NCI-H345 treated with DMSO at 0.1 percent for 48 hours (cell line): ENCODE measurements around the gene KTN1.

Source experiments
- DNase-seq: peaks from one replicate; lab custom pipeline; 2025; ENCODE audit not compliant: unreplicated experiment; lab: John Stamatoyannopoulos, UW

KTN1 gene

DNA sequence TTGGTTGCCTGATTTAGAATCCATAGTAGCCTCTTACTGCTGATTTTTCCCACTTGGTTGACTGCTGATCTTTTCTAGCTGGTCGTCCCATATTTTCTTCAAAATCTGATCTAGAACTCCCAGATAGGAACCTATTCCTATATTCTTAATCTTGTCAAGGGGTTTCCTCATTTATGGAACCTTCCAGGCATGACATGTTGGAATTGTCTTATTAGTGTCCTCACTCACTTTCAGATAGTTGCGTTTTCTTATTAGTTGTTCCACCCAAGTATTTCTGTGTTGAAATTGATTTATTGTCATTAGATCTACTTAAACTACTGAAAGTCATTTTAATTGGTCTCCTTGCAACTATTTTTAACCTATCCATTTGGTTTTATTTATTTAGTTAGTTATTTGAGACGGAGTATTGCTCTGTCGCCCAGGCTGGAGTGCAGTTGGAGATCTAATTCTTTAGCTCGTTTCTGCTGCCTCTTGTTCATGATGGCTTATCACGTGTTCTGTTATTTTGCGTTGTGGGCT lies 25.0 kb downstream of the KTN1 start:
- no peak for DNase-seq

- DNase-seq: no peak
Observed at GRCh38 chr14:55605793-55606192, 25.8 kb downstream of the KTN1 start.

- DNase-seq: no peak
Observed at GRCh38 chr14:55607386-55607785, 27.4 kb downstream of the KTN1 start.

DNA sequence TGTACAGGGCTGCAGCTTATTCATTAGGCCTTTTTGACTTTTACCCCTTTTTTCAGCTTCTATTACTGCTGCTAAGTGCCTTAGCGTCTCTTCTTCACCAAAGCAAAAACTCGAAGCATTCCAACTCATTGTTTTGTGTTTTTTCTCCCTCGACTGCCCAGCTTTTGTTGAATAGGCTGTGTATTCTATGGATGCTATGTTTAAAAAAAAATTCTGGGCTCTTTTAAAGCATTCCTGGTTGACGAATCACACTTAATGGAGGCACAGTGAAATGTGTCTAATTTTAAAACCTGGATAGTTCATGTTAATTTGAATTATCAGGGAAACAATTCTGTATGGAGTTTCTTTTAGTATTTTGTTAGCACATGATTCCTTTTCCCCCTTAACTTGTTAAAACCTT lies 29.7 kb downstream of the KTN1 start:
- no peak for DNase-seq

DNA sequence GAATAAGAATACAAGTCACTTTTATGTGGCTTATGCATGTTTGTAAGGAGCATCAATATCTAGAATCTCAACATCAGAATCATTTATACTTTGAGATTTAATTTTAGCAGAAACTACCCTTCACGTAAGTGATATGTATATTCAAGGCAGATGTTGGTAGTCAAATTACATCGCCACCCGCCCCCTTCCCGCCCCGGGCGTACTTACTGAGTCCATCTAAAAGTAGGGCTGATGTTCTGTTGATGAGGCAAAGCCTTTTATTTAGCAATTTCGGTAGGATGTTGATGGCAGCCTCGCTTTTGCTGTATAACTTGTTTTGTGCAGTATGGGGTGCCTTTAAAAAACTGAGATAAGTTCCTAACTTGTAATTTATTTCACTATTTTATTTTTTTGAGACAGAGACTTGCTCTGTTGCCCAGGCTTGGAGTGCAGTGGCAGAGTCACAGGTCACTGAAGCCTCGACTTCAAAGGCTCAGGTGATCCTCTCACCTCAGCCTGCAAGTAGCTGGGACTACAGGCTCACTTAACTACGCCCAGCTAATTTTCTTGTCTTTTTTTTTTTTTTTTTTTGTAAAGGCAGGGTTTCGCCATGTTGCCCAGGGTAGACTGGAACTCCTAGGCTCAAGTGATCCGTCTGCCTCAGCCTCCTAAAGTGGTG lies 30.8 kb downstream of the KTN1 start:
- no peak for DNase-seq

DNA sequence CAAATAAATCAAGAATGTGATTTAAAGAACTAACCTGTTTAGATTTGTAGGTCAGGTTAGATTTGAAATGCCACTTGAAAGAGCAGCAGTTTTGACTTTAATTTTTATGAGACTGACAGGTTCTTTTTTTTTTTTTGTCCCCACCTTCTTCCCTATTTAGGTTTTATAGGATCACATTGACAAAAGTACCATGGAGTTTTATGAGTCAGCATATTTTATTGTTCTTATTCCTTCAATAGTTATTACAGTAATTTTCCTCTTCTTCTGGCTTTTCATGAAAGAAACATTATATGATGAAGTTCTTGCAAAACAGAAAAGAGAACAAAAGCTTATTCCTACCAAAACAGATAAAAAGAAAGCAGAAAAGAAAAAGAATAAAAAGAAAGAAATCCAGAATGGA lies 31.9 kb downstream of the KTN1 start:
- no peak for DNase-seq

- no peak for DNase-seq
Observed at GRCh38 chr14:55614304-55614703, 34.3 kb downstream of the KTN1 start.

GRCh38 chr14:55620277-55620676 lies 40.3 kb downstream of the KTN1 start:
- no peak for DNase-seq

DNA sequence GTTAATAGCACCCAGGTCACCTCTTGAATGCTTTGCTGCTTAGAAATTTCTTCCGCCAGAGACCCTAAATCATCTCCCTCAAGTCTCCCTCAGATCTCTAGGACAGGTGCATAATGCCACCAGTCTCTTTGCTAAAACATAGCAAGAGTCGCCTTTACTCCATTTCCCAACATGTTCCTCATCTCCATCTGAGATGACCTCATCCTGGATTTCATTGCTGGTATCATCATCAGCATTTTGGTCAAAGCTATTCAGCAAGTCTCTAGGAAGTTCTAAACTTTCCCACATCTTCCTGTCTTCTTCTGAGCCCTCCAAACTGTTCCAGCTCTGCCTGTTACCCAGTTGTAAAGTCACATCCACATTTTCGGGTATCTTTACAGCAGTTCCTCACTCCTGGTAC lies 41.0 kb downstream of the KTN1 start:
- DNase-seq: no peak

DNA sequence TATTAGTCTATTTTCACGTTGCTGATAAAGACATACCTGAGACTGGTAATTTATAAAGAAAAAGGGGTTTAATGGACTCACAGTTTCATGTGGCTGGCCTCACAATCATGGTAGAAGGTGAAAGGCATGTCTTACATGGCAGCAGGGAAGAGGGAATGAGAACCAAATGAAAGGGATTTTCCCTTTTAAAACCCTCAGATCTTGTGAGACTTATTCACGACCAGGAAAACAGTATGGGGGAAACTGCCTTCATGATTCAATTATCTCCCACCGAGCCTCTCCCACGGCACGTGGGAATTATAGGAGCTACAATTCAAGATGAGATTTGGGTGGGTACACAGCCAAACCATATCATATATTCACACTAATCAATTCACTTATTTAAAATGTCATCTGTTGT lies 41.4 kb downstream of the KTN1 start:
- DNase-seq: no peak

DNA sequence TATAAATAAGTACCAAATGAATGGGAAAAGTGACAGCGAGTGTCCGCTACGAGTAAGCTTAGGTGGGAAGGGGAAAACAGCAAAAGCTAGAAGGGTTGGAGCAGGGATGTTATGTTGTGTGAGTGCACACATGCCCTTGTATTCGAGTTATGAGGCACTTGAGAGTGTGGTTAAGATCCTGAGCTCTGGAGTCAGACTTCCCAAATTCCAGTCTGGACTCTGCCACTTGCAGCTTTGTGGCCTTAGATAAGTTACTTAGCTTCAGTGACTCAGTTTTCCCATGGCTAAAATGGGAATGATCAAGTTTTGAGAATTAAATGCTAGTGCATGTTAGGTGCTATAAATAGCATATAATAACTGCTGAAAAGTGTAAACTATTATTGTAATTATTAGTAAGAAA lies 44.9 kb downstream of the KTN1 start:
- DNase-seq: no peak

GRCh38 chr14:55625481-55625880 lies 45.5 kb downstream of the KTN1 start:
- DNase-seq: no peak

GRCh38 chr14:55626131-55626530 lies 46.1 kb downstream of the KTN1 start:
- no peak for DNase-seq

DNA sequence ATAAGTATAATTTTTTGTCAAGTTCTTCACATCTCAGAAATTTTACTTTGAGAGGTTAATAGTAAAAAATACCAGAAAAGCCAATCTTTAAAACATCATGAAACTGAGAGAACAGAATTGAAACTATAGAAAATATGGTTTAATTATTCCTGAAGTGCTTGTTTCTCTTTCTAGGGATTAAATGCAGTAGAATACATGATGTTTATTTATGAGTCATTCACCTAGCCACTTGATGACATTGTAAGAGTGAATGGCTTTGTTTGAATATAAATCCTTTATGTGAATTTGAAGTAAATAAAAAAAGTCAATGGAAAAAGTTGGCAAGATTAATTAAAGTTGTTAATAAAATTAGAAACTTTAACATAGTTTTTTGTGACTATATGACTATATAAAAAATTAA lies 48.4 kb downstream of the KTN1 start:
- DNase-seq: no peak

GRCh38 chr14:55638665-55639064 lies 58.7 kb downstream of the KTN1 start:
- no peak for DNase-seq

GRCh38 chr14:55641290-55641689 lies 61.3 kb downstream of the KTN1 start:
- no peak for DNase-seq

- no peak for DNase-seq
Observed at GRCh38 chr14:55641954-55642353, 61.9 kb downstream of the KTN1 start.

GRCh38 chr14:55645145-55645544 lies 65.1 kb downstream of the KTN1 start:
- no peak for DNase-seq

- no peak for DNase-seq
Observed at GRCh38 chr14:55645845-55646832, 66.1 kb downstream of the KTN1 start.

GRCh38 chr14:55650992-55651391 lies 71.0 kb downstream of the KTN1 start:
- DNase-seq: no peak

- DNase-seq: no peak
Observed at GRCh38 chr14:55654243-55654642, 74.2 kb downstream of the KTN1 start.

DNA sequence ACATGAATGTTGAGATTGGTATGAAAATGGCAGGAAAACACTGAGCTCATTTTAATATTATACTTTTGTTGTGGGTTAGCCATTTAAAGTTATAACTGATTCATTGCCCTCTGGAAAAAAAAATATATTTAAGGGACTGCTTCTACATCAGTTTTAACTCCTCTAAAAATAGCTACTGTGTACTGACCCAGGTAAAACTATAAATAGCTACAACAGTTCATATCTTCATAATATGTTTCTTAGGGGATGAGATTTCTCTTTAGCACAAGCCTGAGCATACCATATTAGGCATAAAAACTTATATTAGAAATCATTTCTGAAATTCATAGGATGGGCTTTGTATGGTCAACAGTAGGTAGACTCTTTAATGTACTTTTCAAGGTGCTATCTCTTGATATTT lies 81.0 kb downstream of the KTN1 start:
- no peak for DNase-seq
